Left forelimb (tissue), 1 donor: Measurements from ENCODE around the gene APPBP2.
"Not testable (repeated sequence)": the region's sequence is repeated elsewhere in the genome, so short reads cannot be mapped to it uniquely, and the experiment has no call there.

Experiments
- DNase-seq: peaks from one replicate; pipeline ENCODE4 v3.0.0-alpha.2; 2018; ENCODE audit warnings: low spot score

The APPBP2 gene

DNA sequence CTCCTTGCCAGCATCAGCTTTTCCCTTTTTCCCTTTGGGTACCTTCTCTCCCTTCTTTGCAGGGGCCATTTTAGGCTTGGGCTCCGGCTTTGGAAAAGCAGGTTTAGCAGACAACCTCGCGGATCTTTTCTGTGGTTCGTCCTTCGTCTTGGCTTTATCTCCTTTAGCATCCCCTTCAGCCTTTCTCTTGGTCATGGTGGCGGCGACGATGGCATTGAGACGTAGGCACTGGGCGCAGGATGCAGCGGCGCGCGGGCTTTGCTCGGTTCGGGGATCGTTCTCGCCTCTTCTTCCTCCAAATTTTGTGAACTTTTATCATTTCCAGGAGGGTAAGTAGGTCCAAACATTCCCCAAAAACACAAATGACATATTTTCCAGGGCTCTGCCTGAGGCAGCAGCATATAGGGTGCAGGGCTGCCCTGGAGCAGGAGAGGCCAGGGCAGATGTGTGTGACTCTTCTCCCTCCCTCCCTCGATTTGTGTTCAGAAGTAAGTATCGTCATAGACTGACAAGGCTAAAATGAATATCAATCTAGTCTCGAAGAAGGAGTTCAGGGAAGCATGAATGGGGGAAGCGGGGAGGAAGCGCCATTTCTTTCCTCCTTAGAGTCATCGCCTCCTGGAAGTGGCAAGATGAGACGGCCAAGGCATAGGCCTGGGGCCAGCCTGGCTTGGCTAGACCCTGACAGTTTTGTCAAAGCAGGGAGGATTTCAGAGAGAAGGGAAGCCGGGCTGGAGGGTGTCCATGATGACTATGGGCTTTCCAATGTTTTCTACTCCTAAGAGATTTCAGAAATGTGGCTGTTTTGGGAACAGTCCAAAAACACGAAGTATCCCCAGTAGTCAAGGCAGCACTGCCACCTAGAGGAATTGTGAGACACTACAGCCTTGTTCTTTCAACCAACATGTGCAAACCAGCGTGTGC lies 90.5 kb downstream of the APPBP2 start:
- DNase-seq = peak; percentile 80

DNA sequence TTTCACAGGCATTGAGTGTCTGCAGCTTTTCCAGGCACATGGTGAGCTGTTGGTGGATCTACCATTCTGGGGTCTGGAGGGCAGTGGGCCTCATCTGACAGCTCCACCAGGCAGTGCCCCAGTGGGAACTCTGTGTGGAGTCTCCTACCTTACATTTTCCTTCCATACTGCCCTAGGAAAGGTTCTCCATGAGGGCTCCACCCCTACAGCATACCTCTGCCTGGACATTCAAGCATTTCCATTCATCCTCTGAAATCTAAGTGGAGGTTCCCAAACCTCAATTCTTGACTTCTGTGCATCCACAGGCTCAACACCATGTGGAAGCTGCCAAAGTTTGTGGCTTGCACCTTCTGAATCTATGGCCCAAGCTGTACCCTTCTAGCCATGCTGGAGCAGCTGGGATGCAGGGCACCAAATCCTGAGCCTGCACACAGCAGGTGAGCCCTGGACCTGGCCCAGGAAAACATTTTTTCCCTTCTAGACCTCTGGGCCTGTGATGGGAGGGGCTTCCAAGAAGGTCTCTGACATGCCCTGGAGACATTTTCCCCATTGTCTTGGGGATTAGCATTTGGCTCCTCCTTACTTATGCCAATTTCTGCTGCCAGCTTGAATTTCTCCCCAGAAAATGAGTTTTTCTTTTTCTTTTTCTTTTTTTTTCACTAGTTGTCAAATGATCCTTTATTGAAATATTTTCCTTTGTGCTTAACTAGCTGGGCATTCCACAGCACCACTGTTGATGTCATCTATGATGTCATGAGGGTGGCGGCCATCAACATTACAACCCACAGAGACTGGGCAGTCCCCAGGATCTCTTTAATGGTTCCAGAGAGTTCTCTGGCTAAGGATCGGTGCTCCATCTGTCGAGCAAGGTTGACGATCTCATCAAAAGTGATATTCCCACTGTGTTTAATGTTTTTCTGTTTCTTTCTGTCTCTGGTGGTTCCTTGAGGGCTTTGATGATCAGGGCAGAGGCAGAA lies 92.7 kb downstream of the APPBP2 start:
- DNase-seq = not testable (repeated sequence)

DNA sequence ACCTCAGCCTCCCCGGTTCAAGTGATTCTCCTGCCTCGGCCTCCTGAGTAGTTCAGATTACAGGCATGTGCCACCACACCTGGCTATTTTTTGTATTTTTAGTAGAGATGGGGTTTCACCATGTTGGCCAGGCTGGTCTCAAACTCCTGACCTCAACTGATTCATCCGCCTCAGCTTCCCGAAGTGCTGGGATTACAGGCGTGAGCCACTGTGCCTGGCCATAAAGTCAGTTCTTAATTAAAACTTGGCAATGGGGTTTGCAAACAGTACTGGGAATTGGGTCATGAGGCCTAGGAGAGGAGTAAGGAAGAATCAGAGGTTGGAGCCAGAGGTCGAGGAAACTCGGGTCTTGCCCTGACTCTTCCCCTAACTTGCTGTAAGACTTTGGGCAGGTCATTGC lies 95.5 kb downstream of the APPBP2 start:
- not testable (repeated sequence) for DNase-seq

DNA sequence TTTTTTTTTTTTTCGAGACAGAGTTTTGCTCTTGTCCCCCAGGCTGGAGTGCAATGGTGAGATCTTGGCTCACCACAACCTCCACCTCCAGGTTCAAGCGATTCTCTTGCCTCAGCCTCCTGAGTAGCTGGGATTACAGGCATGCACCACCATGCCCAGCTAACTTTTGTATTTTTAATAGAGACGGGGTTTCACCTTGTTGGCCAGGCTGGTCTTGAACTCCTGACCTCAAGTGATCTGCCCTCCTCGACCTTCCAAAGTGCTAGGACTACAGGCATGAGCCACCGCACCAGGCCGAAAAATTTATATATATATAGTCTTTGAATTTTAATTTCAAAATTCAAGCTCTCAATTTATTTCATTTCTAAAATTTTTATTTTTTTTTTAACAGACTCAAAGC lies 97.6 kb downstream of the APPBP2 start:
- DNase-seq = not testable (repeated sequence)

DNA sequence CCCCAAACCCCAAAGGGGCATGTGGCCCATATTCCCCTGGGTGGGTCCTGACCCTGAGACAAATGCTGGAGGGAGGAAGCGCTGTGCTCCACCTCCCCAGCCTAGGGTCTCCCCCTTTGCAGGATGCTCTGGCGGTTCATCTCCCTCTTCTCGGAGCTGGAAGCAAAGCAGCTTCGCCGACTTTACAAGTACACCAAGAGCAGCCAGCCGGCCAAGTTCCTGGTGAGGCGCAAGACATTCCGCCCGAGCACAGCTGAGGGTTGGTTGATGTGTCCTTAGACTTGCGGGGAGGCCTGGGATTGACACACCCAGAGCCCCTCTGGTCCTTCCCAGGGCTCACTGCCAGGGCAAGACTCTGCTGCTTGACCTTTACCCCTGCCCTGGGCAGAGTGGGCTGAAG lies 99.4 kb downstream of the APPBP2 start:
- DNase-seq = no peak

DNA sequence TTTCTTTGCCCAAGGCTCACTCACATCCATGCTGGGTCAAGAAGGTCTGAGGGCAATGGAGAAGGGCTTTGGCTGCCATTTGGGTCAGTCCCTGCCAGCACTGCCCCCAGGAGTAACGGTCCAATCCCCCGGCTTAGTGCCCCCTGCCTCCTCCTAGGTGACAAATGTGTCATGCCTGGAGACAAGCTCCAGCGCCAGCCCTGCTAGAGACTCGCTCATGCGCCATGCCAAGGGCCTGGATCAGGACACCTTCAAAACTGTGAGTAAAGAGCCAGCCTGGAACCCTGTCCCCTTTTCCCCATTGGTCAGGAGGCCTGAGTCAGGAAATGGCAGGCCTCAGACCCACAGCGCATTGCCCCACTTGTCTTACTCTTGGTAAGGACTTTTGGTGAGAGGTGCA lies 100.4 kb downstream of the APPBP2 start:
- DNase-seq = no peak

DNA sequence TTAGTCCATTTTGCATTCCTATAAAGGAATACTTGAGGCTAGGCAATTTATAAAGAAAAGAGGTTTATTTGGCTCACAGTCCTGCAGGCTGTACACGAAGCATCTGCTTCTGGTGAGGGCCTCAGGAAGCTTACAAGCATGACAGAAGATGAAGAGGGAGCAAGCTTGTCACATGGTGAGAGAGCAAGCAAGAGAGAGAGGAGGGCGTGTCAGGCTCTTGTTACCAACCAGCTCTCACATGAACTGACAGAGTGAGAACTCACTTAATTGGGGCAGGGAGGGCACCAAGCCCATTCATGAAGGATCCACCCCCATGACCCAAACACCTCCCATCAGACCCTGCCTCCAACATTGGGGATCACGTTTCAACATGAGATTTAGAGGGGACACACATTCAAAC lies 102.2 kb downstream of the APPBP2 start:
- no peak for DNase-seq

DNA sequence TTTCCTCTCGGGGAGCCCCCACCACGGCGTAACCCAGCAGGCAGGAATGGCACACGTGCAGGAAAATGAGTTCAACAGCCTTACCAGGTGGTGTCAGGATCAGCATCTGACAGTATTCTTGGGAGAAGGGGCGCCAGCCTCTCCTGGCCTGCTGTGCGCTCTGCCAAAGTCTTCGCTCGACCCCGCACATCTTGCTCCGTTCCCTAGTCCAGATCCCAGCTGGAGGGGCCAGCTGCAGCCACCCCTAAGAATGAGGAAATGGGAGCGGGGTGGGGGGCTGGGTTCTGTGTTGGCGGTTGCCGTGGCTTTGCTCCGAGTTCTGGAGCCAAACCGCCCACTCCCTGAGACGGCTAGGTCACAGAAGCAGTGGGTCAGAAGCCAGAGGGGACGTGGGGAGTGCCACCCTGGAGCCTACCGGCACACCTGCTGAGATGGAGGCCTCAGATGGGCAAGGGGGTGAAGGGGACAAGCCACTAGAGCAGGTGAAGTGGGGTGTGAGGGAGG lies 103.8 kb downstream of the APPBP2 start, which contains the start of gene CHCT1:
Gene CHCT1 (plus strand): TSS at position 328 of the 504 bp plus-strand sequence. CDS start 104 bp downstream, at position 432.
- DNase-seq = no peak

DNA sequence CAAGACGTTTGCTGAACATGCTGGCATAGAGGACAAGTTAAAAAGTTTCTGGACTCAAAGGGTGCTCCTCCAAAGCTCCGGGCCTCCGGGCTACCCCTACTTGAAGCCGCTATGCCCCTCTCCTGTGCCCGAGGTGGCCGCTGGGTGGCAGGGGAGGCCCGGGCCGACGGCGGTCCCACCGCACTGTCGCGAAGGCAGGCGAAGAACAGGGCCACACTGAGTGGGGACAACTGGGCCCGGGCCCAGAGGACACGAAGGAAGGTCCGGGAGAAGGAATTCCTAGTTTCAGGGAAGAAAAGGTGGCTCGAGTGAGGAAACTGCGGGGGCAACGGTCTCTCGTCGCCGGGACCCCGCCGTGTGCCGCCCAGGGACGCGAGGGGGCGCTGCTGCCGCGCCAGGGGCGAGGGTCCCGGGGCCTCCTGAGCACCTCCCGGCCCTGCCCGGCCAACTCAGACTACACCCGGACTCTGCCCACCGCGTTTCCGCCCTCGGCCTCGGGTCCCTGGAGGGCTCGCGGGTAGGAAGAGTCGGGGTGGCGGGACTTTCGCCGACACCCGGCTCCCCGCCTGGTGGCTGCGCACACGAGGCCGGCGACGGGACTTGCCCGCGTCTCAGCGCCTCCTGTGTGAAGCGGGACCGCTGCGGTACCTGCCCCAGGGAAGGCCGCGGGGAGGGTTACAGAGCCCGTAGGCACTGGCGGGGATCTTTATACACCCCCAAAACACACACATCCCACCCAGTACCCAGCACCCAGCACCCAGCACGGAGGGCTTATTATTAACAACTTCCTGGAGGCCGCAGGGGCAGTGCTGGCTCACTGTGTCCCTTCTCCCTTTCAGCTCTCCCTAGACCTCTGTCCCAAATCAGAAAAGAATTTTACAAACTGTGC lies 104.5 kb downstream of the APPBP2 start:
- DNase-seq = peak; percentile 80

DNA sequence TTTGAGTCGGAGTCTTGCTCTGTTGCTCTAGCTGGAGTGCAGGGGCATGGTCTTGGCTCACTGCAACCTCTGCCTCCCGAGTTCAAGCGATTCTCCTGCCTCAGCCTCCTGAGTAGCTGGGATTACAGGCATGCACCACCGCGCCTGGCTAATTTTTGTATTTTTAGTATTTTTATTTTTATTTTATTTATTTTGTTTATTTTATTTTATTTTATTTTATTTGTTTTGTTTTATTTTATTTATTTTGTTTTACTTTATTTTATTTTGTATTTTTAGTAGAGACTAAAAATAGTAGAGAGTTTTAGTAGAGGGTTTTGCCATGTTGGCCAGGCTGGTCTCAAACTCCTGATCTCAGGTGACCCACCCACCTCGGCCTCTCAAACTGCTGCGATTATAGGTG lies 106.2 kb downstream of the APPBP2 start:
- not testable (repeated sequence) for DNase-seq

DNA sequence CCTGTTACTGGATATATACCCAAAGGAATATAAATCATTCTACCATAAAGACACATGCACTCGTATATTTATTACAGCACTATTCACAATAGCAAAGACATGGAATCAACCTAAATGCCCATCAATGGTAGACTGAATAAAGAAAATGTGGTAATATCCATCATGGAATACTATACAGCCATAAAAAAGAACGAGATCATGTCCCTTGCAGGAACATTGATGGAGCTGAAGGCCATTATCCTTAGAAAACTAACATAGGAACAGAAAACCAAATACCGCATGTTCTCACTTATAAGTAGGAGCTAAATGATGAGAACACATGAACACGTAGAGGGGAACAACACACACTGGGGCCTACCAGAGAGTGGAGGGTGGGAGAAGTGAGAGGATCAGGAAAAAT lies 107.0 kb downstream of the APPBP2 start:
- DNase-seq = not testable (repeated sequence)

DNA sequence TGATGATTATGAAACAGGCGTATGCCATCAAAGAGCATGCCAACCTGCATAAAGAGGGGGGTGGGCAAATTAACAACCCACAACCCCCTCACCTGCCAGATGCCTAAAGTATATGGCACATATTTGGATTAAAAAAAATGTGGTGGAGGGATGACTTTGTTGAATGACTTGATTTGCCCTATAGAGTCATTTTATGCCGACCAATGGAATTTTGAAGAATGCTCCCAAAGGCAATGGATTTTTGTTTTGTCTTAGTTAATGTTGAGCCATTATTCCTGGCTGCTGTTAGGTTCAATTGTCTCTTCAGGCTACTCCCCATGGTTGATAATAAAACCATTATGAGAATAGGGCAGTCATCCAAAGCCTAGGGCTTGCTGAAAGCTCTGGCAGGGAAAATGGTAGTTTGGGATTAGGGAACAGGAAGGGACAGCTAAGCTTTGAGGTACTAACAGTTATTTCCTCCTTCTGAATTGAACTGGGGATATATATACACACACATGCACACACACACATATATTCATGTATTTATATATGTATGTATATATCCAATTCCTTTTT lies 109.6 kb downstream of the APPBP2 start:
- DNase-seq = no peak

DNA sequence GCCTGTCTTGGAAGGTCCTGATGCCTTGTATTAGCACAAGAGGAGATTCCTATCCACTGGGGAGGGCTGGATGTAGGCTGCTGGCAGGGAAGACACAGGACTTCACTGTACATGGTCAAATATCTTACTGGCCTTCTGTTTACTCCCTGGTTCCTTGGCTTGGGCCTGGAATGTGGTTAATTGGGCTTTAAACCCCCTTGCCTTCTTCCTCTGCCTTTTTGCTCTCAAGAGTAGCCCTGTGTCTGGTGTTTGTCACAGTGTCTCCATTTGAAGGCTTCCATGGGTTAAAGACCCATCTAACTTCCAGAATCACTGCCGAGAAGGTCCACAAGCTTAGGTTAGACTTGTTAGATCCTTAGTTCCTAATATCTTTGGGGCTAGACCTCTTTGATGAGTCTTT lies 110.9 kb downstream of the APPBP2 start:
- DNase-seq = no peak

DNA sequence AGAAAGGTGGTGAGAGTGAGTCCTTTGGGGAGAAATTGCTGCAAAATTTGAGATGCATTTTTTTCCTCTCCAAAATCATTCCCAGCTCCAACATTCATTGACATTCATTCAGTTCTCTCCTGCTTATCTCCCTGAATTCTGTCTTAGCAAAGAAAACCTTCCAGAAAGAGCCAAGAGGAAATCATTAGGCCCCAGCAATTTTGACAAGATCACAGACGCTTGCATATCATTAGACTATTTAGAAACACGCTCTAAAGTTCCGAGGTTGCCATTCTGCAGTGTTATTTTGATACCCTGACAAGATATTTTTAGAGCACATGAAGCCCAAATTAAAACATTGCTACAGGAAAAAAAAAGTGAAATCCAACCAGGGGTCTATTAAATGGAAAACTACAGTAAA lies 113.3 kb downstream of the APPBP2 start:
- DNase-seq = no peak

DNA sequence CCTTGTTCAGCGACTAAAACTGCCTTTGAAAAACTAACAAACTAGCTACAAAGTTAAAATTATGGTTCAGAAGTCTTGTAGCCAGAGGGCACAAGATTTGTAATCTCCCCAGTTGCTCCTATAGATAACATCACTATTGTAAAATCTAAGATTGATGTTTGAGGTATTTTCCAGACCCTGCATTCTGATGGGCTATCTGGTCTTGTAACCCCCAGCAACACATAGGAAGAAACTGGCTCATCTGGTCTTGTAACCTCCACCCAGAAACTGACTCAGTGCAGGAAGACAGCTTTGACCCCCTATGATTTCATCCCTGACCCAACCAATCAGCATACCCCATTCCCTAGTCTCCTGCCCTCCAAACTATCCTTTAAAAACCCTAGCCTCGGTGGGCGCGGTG lies 116.0 kb downstream of the APPBP2 start:
- no peak for DNase-seq

DNA sequence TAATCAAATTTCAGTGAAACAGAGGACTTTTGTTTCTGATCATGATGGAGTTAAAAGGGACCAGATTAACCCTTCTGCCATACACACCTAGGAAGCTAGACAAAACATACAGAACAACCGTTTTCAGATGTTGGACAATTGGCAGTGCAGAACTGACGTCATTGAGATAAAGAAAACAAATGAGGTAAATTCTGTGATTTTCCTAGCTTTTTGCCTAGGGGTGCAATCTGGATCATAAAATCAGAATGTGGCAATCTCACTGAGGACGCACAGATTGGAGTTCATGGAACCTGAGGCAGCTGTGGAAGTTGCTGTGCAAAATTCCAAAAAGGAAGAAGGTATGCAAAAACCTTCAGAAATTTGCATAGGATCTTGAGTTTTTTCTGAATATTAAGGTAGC lies 119.2 kb downstream of the APPBP2 start:
- no peak for DNase-seq

DNA sequence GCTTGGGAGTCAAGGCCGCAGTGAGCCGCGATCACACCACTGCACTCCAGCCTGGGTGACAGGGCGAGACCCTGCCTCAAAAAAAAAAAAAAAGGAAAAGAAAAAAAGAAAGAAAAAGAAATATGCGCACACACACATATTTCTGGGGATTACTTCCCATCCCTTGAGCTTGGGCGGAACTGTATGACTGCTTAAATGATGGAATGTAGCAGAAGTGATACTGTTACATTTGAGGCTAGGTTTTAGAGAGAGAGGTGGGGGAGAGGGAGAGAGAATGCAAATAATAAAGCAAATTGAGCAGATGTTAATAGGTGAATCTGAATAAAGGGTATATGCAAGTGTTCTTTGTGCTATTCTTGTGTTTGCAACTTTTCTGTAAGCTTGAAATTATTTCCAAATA lies 122.1 kb downstream of the APPBP2 start:
- no peak for DNase-seq

DNA sequence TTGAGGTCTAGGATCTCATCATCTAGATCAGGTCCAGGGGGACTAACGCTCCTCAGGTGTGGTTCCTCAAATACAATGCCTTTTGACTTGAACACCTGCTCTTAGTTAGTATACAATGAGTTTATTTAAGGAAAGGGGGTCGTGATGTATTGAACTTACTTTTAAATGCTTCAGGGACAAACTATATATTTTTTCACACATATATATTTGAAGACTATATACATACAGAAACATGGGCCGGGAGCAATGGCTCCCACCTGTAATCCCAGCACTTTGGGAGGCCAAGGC lies 122.6 kb downstream of the APPBP2 start:
- DNase-seq = no peak

DNA sequence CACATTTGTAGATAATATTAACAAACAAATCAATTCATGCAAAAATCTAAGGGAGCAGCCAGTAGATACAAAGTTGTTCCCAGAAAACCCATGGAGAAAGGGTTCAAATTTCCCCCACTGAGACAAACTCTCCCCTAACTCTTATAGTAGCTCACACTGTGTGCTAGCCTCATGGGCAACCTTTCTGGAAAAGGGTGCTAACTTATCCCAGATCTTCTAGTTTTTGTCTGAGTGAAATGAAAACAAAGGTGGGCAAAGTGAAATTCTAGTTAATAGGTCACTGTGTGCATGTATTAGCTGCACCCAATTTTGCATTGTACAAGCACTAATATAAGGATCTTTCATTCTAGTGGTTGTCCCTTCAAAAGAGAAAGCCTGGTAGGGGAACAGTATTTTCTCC lies 124.2 kb downstream of the APPBP2 start:
- DNase-seq = no peak

DNA sequence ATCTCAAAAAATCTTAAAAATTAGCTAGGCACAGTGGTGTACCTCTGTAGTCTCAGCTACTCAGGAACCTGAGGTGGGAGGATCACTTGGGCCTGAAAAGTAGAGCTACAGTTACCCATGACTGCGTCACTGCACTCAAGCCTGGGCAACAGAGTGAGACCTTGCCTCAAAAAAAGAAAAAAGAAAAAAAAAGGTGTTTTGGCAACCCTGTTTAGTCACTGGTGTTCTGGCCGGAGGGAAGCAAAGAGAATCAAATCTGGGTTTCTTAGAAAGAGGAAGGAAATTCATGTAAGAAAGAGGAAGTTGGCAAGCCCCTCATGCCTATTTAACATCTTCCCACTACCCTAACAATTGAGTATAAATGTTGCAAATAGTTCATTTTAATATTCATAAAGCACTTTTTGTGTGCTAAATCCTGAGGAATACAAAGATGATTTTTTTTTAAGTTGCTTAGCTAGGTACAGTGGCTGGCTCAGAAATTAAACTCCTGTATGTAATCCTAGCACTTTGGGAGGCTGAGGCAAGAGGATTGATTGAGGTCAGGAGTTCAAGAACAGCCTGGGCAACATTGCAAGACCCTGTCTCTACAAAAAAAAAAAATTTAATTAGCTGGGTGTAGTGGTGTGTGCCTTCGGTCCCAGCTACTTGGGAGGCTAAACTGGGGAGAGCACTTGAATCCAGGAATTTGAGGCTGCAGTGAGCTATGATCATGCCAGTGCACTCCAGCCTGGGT lies 127.6 kb downstream of the APPBP2 start:
- no peak for DNase-seq

DNA sequence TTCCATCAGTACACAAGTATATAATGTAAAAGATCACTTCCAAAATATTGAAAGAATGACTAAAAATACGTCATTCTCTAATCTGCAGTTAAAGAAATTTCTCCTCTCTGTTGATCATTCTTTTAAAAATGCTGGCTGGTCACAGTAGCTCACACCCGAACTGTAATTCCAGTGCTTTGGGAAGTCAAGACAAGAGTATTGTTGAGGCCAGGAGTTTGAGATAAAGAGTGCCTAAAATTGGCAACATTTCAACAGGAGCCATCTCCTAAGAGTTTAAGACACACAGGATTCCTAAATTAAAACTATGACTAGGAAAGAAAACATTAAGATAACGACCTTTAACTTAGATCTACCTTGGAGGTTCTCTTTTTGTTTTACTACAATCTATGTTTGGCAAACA lies 129.6 kb downstream of the APPBP2 start:
- no peak for DNase-seq
